ENCODE data around the gene TFPI. TPM values are rescaled to one million over a fixed set of nuclear protein-coding genes. Genes with fewer than 3 reads are reported as not detected.

The TFPI gene
- polyA plus RNA-seq, 1 experiment: 10.9 TPM

- H3K36me3 ChIP-seq (ENCODE audit: control insufficient read depth, insufficient read depth, low read length): no peaks in the 10 kb centered on the region
- CTCF ChIA-PET: interaction anchor here (1.0 to 1.1 kb wide), 2 partner anchors 8 to 302 kb away, joined by 3 read pairs; no protein-coding TSS in a partner anchor
- no peak for DNase-seq (ENCODE audit: low read depth)
- no peaks in the 10 kb centered on the region for H3K27me3 ChIP-seq (ENCODE audit: control insufficient read depth, insufficient read depth, low read length)
- TF ChIP-seq, protein P1, sequence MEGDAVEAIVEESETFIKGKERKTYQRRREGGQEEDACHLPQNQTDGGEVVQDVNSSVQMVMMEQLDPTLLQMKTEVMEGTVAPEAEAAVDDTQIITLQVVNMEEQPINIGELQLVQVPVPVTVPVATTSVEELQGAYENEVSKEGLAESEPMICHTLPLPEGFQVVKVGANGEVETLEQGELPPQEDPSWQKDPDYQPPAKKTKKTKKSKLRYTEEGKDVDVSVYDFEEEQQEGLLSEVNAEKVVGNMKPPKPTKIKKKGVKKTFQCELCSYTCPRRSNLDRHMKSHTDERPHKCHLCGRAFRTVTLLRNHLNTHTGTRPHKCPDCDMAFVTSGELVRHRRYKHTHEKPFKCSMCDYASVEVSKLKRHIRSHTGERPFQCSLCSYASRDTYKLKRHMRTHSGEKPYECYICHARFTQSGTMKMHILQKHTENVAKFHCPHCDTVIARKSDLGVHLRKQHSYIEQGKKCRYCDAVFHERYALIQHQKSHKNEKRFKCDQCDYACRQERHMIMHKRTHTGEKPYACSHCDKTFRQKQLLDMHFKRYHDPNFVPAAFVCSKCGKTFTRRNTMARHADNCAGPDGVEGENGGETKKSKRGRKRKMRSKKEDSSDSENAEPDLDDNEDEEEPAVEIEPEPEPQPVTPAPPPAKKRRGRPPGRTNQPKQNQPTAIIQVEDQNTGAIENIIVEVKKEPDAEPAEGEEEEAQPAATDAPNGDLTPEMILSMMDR (IDR thresholded peaks at IDR 0.05; ENCODE audit: insufficient read depth, low read depth, low read length): no peak
- POLR2A ChIA-PET: no interaction called here
- no peak overlapping the region for H3K4me3 ChIP-seq (ENCODE audit: low read depth, low read length)
These were observed 114.0 kb downstream of the TFPI start for GRCh38 chr2:187440101-187440675.

GRCh38 chr2:187438455-187438854 is 115.8 kb downstream of the TFPI start:
- DNase-seq (ENCODE audit: low read depth): no peak
- Histone ChIP-seq H3K27me3 (ENCODE audit: control insufficient read depth, insufficient read depth, low read length) (no peaks in the 10 kb centered on the region), H3K4me3 (ENCODE audit: low read depth, low read length) (no peak overlapping the region), H3K36me3 (ENCODE audit: control insufficient read depth, insufficient read depth, low read length) (no peaks in the 10 kb centered on the region)
- POLR2A ChIA-PET: no interaction called here
- CTCF ChIA-PET: no interaction called here
- TF ChIP-seq, protein P1 (IDR thresholded peaks at IDR 0.05; ENCODE audit: insufficient read depth, low read depth, low read length): no peak

- no peaks in the 10 kb centered on the region for H3K36me3 ChIP-seq (ENCODE audit: control insufficient read depth, insufficient read depth, low read length)
- no peak for DNase-seq (ENCODE audit: low read depth)
- ChIA-PET CTCF (no interaction called here), POLR2A (no interaction called here)
- TF ChIP-seq, protein P1 (IDR thresholded peaks at IDR 0.05; ENCODE audit: insufficient read depth, low read depth, low read length): no peak
- no peaks in the 10 kb centered on the region for H3K27me3 ChIP-seq (ENCODE audit: control insufficient read depth, insufficient read depth, low read length)
- no peak overlapping the region for H3K4me3 ChIP-seq (ENCODE audit: low read depth, low read length)
These were observed 118.5 kb downstream of the TFPI start for GRCh38 chr2:187435756-187436155.

DNA sequence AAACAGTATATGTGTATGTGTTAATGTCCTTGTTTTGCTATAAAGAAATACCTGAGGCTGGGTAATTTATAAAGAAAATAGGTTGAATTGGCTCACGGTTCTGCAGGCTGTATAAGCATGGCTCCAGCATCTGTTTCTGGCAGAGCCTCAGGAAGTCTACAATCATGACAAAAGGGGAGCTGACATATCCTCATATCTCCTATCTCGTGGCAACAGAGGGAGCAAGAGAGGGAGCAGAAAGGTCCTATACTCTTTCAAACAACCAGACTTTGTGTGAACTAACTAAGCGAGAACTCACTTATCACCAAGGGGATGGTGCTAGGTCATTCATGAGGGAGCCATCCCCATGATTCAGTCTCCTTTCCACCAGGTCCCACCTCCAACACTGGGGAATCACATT is 119.2 kb downstream of the TFPI start:
- no peak for DNase-seq (ENCODE audit: low read depth)
- CTCF ChIA-PET: no interaction called here
- no peaks in the 10 kb centered on the region for H3K27me3 ChIP-seq (ENCODE audit: control insufficient read depth, insufficient read depth, low read length)
- POLR2A ChIA-PET: no interaction called here
- H3K4me3 ChIP-seq (ENCODE audit: low read depth, low read length): no peak overlapping the region
- no peaks in the 10 kb centered on the region for H3K36me3 ChIP-seq (ENCODE audit: control insufficient read depth, insufficient read depth, low read length)
- TF ChIP-seq, protein P1 (IDR thresholded peaks at IDR 0.05; ENCODE audit: insufficient read depth, low read depth, low read length): no peak

- ChIA-PET CTCF (no interaction called here), POLR2A (no interaction called here)
- DNase-seq (ENCODE audit: low read depth): peak; percentile 67
- H3K4me3 ChIP-seq (ENCODE audit: low read depth, low read length): no peak overlapping the region
- no peaks in the 10 kb centered on the region for H3K36me3 ChIP-seq (ENCODE audit: control insufficient read depth, insufficient read depth, low read length)
- H3K27me3 ChIP-seq (ENCODE audit: control insufficient read depth, insufficient read depth, low read length): no peaks in the 10 kb centered on the region
- TF ChIP-seq, protein P1 (IDR thresholded peaks at IDR 0.05; ENCODE audit: insufficient read depth, low read depth, low read length): no peak
These were observed 119.9 kb downstream of the TFPI start for GRCh38 chr2:187434342-187434785.
